Effector memory CD8-positive, alpha-beta T cell (primary cell): ENCODE data around the gene G6PC3.

Experiments used
- ATAC-seq: fragments of 150-1000 bp; cut with Tn5 transposase; replicated peaks from 2 replicates; pipeline ENCODE4 v1.10.0; 2021; ENCODE audit warnings: mild to moderate bottlenecking, moderate library complexity
- DNase-seq, 3 experiments: peaks; one replicate each; pipeline ENCODE4 v3.0.0; 2021
- H3K27ac Mint-ChIP-seq, 2 donors: one replicate each; pipeline ENCODE4 v1.8.0; 2022; ENCODE audit warnings: mild to moderate bottlenecking in 2 of 2, mixed read lengths in 2 of 2, moderate library complexity in 2 of 2
- H3K27me3 Mint-ChIP-seq, 2 donors: one replicate each; pipeline ENCODE4 v1.8.0; 2022; ENCODE audit warnings: mixed read lengths in 2 of 2
- H3K36me3 Mint-ChIP-seq: one replicate; pipeline ENCODE4 v1.8.0; 2022; ENCODE audit warnings: mild to moderate bottlenecking, moderate library complexity, mixed read lengths; ENCODE audit not compliant: insufficient read depth
- H3K4me1 Mint-ChIP-seq, 2 donors: one replicate each; pipeline ENCODE4 v1.8.0; 2022; ENCODE audit warnings: low read depth in 2 of 2, mixed read lengths in 2 of 2
- H3K4me3 Mint-ChIP-seq, 2 donors: one replicate each; pipeline ENCODE4 v1.8.0; 2022; ENCODE audit warnings: mild to moderate bottlenecking in 2 of 2, mixed read lengths in 2 of 2, moderate library complexity in 2 of 2
- H3K9me3 Mint-ChIP-seq, 2 donors: one replicate each; pipeline ENCODE4 v1.8.0; 2022; ENCODE audit warnings: mixed read lengths in 2 of 2

The G6PC3 gene

GRCh38 chr17:44066204-44066930, 4.2 kb upstream of the G6PC3 start, which contains the start of gene LSM12:
Gene LSM12, minus strand, starts transcription at chr17:44066671. Its CDS starts 84 bp downstream, at chr17:44066587.
- Mint-ChIP-seq H3K9me3 (no peaks in the 10 kb centered on the region), H3K27me3 (no peaks in the 10 kb centered on the region), H3K27ac (peak within 1 kb of the TSS; percentile 79 to 88), H3K4me3 (peak within 1 kb of the TSS; percentile 79 to 87), H3K4me1 (peaks cover 31 to 55% of the 10 kb centered on the region in 2 donors), H3K36me3 (peaks cover 43% of the 10 kb centered on the region)
- ATAC-seq (peak; percentile 82), DNase-seq (peak; percentile 85 to 91 (median 90))

GRCh38 chr17:44067545-44067940, 3.0 kb upstream of the G6PC3 start:
- Mint-ChIP-seq H3K27ac (no peak overlapping the region), H3K36me3 (peaks cover 31% of the 10 kb centered on the region), H3K4me1 (peaks cover 33 to 56% of the 10 kb centered on the region in 2 donors), H3K9me3 (no peaks in the 10 kb centered on the region), H3K4me3 (peak overlapping the region; percentile 79 to 87), H3K27me3 (no peaks in the 10 kb centered on the region)
- DNase-seq (no peak), ATAC-seq (no peak)

GRCh38 chr17:44069974-44070454, 521 bp upstream of the G6PC3 start:
- Mint-ChIP-seq H3K4me3 (peak overlapping the region; percentile 90 to 97), H3K27me3 (no peaks in the 10 kb centered on the region), H3K4me1 (peaks cover 30 to 42% of the 10 kb centered on the region in 2 donors), H3K27ac (peak overlapping the region; percentile 93 to 97), H3K36me3 (peaks cover 19% of the 10 kb centered on the region), H3K9me3 (no peaks in the 10 kb centered on the region)
- ATAC-seq, result no peak
- DNase-seq, result no peak

GRCh38 chr17:44071198-44071520, 624 bp downstream of the G6PC3 start:
- ATAC-seq (no peak), DNase-seq (no peak)
- peak overlapping the region; percentile 90 to 97 for H3K4me3 Mint-ChIP-seq
- peaks cover 15% of the 10 kb centered on the region for H3K36me3 Mint-ChIP-seq
- H3K4me1 Mint-ChIP-seq, result peaks cover 24 to 34% of the 10 kb centered on the region in 2 donors
- H3K27me3 Mint-ChIP-seq, result no peaks in the 10 kb centered on the region
- peak overlapping the region; percentile 93 to 97 for H3K27ac Mint-ChIP-seq
- H3K9me3 Mint-ChIP-seq, result no peaks in the 10 kb centered on the region

GRCh38 chr17:44071772-44072171, 1.2 kb downstream of the G6PC3 start:
- H3K9me3 Mint-ChIP-seq, result no peaks in the 10 kb centered on the region
- peak overlapping the region; percentile 93 to 97 for H3K27ac Mint-ChIP-seq
- no peak for DNase-seq
- peaks cover 22 to 29% of the 10 kb centered on the region in 2 donors for H3K4me1 Mint-ChIP-seq
- no peaks in the 10 kb centered on the region for H3K27me3 Mint-ChIP-seq
- no peak for ATAC-seq
- peak overlapping the region; percentile 90 to 97 for H3K4me3 Mint-ChIP-seq
- peaks cover 21% of the 10 kb centered on the region for H3K36me3 Mint-ChIP-seq

GRCh38 chr17:44074231-44074910, 3.8 kb downstream of the G6PC3 start:
- Mint-ChIP-seq H3K36me3 (peaks cover 30% of the 10 kb centered on the region), H3K4me3 (no peak overlapping the region), H3K27me3 (no peaks in the 10 kb centered on the region), H3K4me1 (peaks cover 20 to 25% of the 10 kb centered on the region in 2 donors), H3K27ac (peak overlapping the region in 1 of 2 donors; percentile 80), H3K9me3 (no peaks in the 10 kb centered on the region)
- ATAC-seq (no peak), DNase-seq (no peak)

- DNase-seq, result no peak
- ATAC-seq, result no peak
- Mint-ChIP-seq H3K27ac (peak overlapping the region in 1 of 2 donors; percentile 80), H3K4me1 (peaks cover 20 to 23% of the 10 kb centered on the region in 2 donors), H3K9me3 (no peaks in the 10 kb centered on the region), H3K27me3 (no peaks in the 10 kb centered on the region), H3K4me3 (no peak overlapping the region), H3K36me3 (peaks cover 28% of the 10 kb centered on the region)
Observed at GRCh38 chr17:44074911-44075285, 4.4 kb downstream of the G6PC3 start.

GRCh38 chr17:44075598-44076293, 5.2 kb downstream of the G6PC3 start:
- Mint-ChIP-seq H3K27me3 (no peaks in the 10 kb centered on the region), H3K36me3 (peaks cover 22% of the 10 kb centered on the region), H3K9me3 (no peaks in the 10 kb centered on the region), H3K27ac (peak overlapping the region in 1 of 2 donors; percentile 62), H3K4me1 (peaks cover 15 to 16% of the 10 kb centered on the region in 2 donors), H3K4me3 (no peak overlapping the region)
- no peak for ATAC-seq
- no peak for DNase-seq

GRCh38 chr17:44076716-44077594, 6.4 kb downstream of the G6PC3 start:
- Mint-ChIP-seq H3K4me3 (no peak overlapping the region), H3K36me3 (peaks cover 29% of the 10 kb centered on the region), H3K4me1 (peaks cover 3 to 9% of the 10 kb centered on the region in 2 donors), H3K27ac (peak overlapping the region in 1 of 2 donors; percentile 62), H3K9me3 (no peaks in the 10 kb centered on the region), H3K27me3 (no peaks in the 10 kb centered on the region)
- no peak for DNase-seq
- ATAC-seq, result no peak

- Mint-ChIP-seq H3K4me3 (no peak overlapping the region), H3K9me3 (no peaks in the 10 kb centered on the region), H3K27me3 (no peaks in the 10 kb centered on the region), H3K27ac (peak overlapping the region in 1 of 2 donors; percentile 62), H3K4me1 (peaks cover 0 to 10% of the 10 kb centered on the region in 2 donors), H3K36me3 (peaks cover 35% of the 10 kb centered on the region)
- ATAC-seq (no peak), DNase-seq (no peak)
Observed at GRCh38 chr17:44077595-44077909, 7.0 kb downstream of the G6PC3 start.

- Mint-ChIP-seq H3K9me3 (no peaks in the 10 kb centered on the region), H3K4me3 (no peak overlapping the region), H3K36me3 (peaks cover 42% of the 10 kb centered on the region), H3K27ac (peak overlapping the region in 1 of 2 donors; percentile 62), H3K27me3 (no peaks in the 10 kb centered on the region), H3K4me1 (peaks cover 0 to 14% of the 10 kb centered on the region in 2 donors)
- ATAC-seq (no peak), DNase-seq (no peak)
Observed at GRCh38 chr17:44078412-44078811, 7.9 kb downstream of the G6PC3 start.

GRCh38 chr17:44079877-44080821, 9.6 kb downstream of the G6PC3 start:
- Mint-ChIP-seq H3K27me3 (no peaks in the 10 kb centered on the region), H3K36me3 (peaks cover 50% of the 10 kb centered on the region), H3K4me3 (peak overlapping the region in 1 of 2 donors; percentile 23), H3K27ac (peak overlapping the region in 1 of 2 donors; percentile 91), H3K9me3 (no peaks in the 10 kb centered on the region), H3K4me1 (peaks cover 0 to 14% of the 10 kb centered on the region in 2 donors)
- ATAC-seq (no peak), DNase-seq (no peak)
